Measurements from ENCODE around the gene LHX3.
"Not testable (repeated sequence)": the region's sequence is repeated elsewhere in the genome, so short reads cannot be mapped to it uniquely, and the experiment has no call there.

Gene LHX3

GRCh38 chr9:136240941-136241340 lies 36.0 kb upstream of the LHX3 start:
- DNase-seq: no peak

- no peak for DNase-seq
Measured at GRCh38 chr9:136239983-136240330, 35.0 kb upstream of the LHX3 start.

DNA sequence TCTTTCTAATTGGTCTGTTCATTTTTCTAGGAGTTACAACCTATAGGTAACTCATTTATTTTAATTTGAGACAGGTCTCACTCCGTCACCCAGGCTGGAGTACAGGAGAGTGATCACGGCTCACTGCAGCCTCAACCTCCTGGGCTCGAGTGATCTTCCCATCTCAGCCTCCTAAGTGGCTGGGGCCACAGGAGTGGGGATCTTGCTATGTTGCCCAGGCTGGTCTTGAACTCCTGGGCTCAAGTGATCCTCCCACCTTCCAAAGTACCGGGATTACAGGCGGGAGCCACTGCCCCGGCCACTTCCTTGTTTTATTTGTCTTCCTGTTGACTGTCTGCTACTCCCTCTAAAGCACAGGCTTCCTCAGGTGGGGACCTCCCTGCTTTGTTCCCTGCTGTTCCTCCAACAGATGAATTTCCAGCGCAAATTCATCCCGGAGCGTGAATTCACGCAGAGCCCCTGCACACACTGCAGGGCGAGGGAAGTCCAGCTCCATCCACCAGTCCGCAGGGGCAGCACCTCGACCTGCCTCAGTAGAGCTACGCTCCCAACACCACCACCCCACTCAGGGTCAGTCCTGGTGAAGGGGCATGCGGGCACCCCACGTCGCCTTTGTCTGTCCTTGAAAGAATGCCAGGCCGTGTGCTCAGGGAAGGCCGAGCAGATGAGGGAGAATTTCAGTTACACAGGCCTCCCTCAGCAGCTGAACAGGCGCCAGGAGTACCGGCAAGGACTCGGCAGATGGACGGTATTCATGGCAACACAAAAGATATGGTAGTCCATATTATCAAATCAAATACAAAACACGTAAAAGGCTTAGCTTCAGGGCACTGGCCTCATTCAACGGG lies 34.4 kb upstream of the LHX3 start:
- no peak for DNase-seq

DNA sequence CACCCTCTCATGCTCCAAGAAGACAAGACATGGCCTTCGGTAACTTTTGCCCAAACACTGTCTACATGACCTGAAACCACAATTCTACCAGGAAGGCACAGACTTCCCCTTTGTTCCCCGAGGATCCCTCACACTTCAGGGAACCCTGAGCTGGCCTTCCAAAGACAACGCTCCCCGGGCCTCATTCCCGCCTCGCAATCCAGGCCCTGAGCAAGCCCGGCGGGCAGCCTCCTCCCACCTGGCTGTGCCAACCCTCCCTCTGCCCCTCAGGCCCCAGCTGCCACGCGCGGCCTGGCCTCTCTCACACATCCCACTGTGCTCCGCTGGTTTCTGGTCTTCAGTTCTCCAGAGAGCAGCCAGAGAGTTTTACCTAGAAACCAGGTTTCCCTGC lies 33.4 kb upstream of the LHX3 start:
- DNase-seq: no peak

DNA sequence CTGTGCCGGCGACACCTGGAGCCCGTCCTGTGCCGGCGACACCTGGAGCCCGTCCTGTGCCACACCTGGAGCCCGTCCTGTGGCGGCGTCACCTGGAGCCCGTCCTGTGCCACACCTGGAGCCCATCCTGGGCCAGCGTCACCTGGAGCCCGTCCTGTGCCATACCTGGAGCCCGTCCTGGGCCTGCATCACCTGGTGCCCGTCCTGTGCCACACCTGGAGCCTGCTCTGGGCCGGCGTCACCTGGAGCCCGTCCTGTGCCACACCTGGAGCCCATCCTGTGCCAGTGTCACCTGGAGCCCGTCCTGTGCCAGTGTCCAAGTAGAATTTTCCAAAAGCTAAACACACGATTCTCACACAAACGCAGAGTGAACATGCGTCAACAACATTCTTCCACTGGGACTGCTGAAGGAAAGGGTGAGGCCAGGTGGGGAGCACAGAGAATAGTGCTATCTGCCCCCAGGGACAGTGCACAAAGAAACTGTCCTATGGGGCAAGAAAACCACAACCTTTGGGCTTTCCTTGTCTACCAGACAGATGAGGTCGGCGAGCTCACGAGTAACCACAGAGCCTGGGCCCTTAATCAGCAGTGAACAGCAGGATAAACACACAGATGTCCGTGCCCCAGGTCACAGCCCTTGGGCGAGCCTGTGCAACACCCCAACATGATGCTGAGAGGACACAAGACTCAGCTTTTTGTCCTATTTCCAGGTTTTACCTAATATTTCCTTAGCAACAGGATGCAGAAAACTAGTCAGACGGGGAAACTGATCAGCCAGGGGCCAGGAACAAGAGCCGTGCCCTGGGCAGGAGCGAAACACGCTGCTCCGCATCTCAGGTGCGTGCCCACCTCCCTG lies 32.8 kb upstream of the LHX3 start:
- DNase-seq: no peak

DNA sequence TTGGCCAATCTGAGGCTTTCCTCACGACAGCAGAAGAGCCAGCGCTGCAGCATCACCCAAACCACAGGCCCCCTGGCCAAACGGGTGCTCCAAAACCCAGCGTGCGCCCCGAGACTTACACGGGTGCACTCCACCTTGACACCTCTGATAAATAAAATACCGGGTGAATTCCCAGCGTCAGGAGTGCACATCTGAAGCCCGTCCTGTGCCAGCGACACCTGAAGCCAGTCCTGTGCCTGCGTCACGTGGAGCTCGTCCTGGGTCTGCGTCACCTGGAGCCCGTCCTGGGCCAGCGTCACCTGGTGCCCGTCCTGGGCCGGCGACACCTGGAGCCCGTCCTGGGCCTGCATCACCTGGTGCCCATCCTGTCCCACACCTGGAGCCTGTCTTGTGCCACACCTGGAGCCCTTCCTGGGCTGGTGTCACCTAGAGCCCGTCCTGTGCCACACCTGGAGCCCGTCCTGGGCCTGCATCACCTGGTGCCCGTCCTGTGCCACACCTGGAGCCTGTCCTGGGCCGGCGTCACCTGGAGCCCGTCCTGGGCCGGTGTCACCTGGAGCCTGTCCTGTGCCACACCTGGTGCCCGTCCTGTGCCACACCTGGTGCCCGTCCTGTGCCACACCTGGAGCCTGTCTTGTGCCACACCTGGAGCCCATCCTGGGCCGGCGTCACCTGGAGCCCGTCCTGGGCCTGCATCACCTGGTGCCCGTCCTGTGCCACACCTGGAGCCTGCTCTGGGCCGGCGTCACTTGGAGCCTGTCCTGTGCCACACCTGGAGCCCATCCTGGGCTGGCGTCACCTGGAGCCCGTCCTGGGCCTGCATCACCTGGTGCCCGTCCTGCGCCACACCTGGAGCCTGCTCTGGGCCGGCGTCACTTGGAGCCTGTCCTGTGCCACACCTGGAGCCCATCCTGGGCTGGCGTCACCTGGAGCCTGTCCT lies 31.8 kb upstream of the LHX3 start:
- not testable (repeated sequence) for DNase-seq

- DNase-seq: no peak
Measured at GRCh38 chr9:136235709-136236455, 31.0 kb upstream of the LHX3 start.

DNA sequence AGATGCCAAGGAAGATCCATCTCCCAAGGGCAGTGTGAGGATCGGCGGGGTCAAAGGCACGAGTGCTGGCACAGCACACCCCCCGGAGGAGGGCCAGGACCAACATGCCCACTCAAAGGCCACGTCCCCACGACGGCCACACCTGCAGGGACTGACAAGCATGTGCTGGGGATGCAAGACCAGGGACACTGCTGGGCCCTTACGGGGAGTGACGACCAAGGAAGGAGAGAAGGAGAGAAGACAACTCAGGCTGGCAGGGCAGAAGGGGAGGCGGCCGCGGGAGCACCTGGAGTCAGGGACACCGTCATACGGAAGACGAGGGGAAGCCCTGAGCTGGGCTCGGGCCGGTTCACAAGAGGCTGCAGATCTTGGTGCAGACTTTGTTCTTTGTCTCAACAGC lies 30.2 kb upstream of the LHX3 start:
- no peak for DNase-seq

DNA sequence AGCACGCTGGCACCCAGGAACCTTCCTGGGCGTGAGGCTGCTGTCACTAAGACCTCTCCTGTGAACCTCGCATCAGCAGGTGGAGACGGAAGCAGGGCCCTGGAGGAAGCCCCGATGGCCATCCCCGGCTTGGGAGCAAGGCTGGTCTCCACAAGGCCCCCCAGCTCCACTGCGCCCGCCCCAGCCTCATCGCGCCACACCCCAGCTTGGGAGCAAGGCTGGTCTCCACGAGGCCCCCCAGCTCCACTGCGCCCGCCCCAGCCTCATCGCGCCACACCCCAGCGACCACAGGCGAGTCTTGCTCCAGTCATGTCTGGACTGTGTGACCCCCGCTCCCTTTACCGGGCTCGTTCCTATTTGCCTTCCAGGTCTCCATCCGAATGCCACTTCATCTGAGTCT lies 29.7 kb upstream of the LHX3 start:
- no peak for DNase-seq

GRCh38 chr9:136233868-136234267 lies 28.9 kb upstream of the LHX3 start:
- no peak for DNase-seq

- no peak for DNase-seq
Measured at GRCh38 chr9:136233411-136233810, 28.5 kb upstream of the LHX3 start.

DNA sequence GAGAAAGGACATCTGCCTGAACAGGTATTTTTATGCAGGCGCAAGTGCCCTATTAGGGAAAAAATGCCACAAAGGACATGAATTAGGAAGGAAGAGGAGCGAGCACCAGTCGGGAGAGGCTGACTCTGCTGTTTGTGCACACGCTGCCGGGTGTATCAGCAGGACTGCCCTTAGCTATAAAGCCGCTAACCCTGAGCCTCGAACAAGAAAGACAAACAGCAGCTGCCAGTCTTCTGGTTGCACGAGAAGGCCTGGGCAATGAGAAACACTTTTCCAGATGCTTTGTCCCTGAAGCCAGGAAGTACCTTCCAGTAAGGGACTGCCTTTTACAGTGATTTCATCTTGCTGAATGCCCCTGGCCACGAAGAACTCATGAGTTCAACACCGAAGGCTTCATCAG lies 28.0 kb upstream of the LHX3 start:
- no peak for DNase-seq

GRCh38 chr9:136231478-136232297 lies 26.8 kb upstream of the LHX3 start:
- DNase-seq: no peak

GRCh38 chr9:136230773-136231172 lies 25.8 kb upstream of the LHX3 start:
- DNase-seq: no peak

- no peak for DNase-seq
Measured at GRCh38 chr9:136230365-136230764, 25.4 kb upstream of the LHX3 start.

GRCh38 chr9:136229096-136230065 lies 24.5 kb upstream of the LHX3 start:
- no peak for DNase-seq

DNA sequence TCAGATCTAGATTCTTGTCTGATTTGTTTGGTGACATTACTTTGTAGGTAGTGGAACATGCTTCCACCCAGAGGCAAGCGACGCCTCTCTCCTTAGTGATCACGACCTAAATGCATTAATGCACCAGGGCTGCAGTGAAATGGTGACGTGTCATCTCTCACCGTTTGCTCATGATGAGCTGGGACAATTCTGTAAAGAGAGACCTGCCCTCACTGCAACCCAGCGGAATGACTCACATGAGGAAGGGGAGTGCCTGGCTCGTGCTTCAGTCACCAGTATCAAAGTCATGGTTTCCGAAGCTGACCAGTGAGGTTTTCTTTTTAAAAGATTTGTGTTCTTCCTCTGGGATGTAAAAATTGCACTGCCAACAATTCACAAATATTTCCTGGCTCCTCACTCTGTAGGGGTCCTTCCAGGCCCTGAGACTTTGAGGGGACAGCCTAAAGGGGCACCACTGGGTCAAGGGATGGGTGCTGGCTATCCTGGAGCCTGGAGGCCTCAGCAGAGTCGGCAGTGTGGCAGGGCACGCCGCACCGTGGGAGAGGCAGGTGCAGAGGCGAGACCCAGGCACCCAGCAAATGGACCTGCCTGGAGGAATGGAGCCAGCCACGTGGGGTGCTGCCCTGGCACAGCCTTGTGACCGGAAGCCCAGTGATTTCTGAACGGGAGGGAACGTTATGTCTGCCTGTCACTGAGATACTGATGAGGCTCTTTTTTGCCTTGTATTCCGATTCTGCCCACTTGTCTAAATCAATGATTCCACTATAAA lies 23.4 kb upstream of the LHX3 start:
- DNase-seq: no peak

DNA sequence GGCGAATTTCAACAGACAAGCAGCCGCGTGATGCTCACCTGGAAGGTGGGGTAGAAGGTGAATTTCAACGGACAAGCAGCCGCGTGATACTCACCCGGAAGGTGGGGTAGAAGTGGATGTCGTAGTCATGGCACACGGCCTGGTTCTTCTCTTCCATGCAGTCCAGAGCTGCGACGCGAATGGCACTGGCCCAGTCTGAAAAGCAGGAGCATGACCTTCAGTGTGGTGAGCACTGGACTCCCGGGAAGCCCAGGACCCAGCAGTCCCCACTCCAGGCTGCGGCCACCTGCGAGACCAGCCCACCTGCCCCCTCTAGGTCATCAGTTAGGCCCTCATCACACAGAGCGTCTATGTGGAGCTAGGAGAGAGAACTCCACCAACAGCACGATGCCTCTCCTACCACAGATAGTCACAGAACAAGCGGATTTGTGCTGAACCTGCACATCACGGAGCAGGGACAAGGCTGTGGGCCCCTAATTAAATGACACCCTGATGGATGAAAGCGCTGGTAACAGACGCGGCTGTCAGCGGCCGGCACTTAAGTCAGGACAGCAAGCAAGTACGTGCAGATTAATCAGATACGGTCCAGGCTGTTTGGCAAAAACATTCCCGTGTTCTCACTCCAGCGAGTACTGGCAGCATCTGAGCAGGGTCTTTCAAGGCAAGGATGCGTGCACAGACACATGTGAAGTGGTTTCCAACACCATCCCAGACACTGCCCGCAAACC lies 21.9 kb upstream of the LHX3 start:
- no peak for DNase-seq
